HEK293 (cell line): ENCODE data around the gene CDK11A.

Source experiments
- BCL11B ChIP-seq: fragments of 450-650 bp; formaldehyde crosslinking; IDR thresholded peaks from 2 replicates; pipeline ENCODE4 v1.5.1; 2016; ENCODE audit warnings: low read depth, missing biosample characterization, missing genetic modification characterization
- TCF7L2 ChIP-seq: IDR thresholded peaks from 2 replicates; pipeline ENCODE4 v1.6.1; 2011; ENCODE audit warnings: low read depth, mild to moderate bottlenecking, inconsistent platforms, low read length, moderate library complexity, borderline replicate concordance
- TRIM28 ChIP-seq: IDR thresholded peaks from 2 replicates; pipeline ENCODE4 v1.6.1; 2011; ENCODE audit warnings: low read length, control low read depth, borderline replicate concordance
- ZBTB17 ChIP-seq: fragments of 450-650 bp; formaldehyde crosslinking; IDR thresholded peaks from 2 replicates; pipeline ENCODE4 v1.5.1; 2016; ENCODE audit warnings: missing biosample characterization, missing genetic modification characterization
- ZNF350 ChIP-seq: fragments of 450-650 bp; formaldehyde crosslinking; IDR thresholded peaks from 2 replicates; pipeline ENCODE4 v1.5.0; 2017; ENCODE audit warnings: missing biosample characterization, mild to moderate bottlenecking, missing genetic modification characterization
- ZNF416 ChIP-seq: fragments of 450-650 bp; formaldehyde crosslinking; IDR thresholded peaks from 2 replicates; pipeline ENCODE4 v1.5.1; 2016; ENCODE audit warnings: missing biosample characterization, missing genetic modification characterization
- ZNF571 ChIP-seq: fragments of 450-650 bp; formaldehyde crosslinking; IDR thresholded peaks from 2 replicates; pipeline ENCODE4 v1.5.0; 2017; ENCODE audit warnings: missing biosample characterization, missing genetic modification characterization
- ZNF792 ChIP-seq: fragments of 450-650 bp; formaldehyde crosslinking; IDR thresholded peaks from 2 replicates; pipeline ENCODE4 v1.5.1; 2016; ENCODE audit warnings: missing biosample characterization, missing genetic modification characterization
- TF ChIP-seq, protein P1 (sequence below): fragments of 450-650 bp; formaldehyde crosslinking; IDR thresholded peaks from 2 replicates; pipeline ENCODE4 v1.5.1; 2016; ENCODE audit warnings: missing biosample characterization, missing genetic modification characterization

DNA sequence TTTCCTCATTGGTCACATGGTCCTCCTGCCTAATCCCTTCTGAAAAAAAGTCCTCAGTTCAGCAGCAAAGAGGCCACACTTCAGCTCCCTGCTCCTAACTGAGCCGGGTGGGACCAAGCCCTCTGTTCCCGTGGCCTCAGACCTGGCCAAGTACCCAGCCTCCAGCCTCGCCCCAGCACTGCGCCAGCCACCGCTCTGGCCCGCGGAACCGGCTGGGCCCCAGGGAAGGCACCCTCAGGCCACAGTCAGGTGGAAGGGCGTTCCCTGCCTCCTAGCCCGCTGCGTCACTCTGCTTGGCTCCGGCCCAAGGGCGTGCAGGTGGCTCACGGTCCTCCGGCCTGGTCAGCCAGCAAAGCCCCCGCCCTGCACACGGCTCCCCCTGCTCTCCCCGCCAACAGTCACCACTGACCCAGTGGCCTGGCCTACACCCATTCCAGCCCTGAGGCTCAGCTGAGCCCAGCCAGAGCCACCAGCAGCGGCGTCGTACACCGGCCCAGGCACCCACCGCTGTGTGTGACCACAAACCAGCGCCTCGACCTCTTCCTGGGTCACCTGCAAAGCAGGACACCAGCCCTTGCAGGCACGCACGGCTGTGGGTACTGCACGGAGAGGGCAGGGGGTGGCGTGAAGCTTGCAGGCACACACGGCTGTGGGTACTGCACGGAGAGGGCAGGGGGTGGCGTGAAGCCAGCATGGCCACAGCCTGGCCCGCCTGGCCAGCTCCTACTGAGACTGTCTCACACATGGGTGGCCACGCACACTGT lies 34.7 kb upstream of the CDK11A start:
- TF ChIP-seq ZNF350 (tag by site-specific recombination) (no peak), BCL11B (tag by site-specific recombination) (no peak), ZNF571 (tag by site-specific recombination) (no peak), TCF7L2 (no peak), ZBTB17 (tag by site-specific recombination) (no peak), TRIM28 (no peak), ZNF416 (tag by site-specific recombination) (no peak), ZNF792 (no peak)
- TF ChIP-seq, protein P1, sequence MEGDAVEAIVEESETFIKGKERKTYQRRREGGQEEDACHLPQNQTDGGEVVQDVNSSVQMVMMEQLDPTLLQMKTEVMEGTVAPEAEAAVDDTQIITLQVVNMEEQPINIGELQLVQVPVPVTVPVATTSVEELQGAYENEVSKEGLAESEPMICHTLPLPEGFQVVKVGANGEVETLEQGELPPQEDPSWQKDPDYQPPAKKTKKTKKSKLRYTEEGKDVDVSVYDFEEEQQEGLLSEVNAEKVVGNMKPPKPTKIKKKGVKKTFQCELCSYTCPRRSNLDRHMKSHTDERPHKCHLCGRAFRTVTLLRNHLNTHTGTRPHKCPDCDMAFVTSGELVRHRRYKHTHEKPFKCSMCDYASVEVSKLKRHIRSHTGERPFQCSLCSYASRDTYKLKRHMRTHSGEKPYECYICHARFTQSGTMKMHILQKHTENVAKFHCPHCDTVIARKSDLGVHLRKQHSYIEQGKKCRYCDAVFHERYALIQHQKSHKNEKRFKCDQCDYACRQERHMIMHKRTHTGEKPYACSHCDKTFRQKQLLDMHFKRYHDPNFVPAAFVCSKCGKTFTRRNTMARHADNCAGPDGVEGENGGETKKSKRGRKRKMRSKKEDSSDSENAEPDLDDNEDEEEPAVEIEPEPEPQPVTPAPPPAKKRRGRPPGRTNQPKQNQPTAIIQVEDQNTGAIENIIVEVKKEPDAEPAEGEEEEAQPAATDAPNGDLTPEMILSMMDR (tag by site-specific recombination) = no peak
